ENCODE results near the gene GPSM3.

DNA sequence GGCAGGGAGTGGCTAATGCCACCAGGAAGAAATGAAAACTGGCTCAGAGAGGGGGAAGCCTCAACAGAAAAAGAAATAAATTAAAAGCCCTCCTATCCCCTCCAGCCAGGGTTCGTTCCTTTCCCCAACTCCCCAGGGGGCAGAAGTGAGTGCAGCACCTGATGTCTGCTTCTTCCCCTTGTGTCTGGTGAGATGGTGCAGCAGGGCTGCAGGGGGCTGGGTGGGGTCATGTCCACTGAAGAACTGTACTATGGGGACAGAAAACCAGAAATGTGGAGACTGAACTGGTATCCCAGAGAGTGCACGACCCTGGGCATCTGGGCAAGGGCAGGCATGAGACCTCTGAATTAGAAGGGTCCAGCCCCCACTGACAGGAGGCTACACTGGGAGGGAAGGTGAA lies 24.1 kb downstream of the GPSM3 start:
- TF ChIP-seq, protein P1, sequence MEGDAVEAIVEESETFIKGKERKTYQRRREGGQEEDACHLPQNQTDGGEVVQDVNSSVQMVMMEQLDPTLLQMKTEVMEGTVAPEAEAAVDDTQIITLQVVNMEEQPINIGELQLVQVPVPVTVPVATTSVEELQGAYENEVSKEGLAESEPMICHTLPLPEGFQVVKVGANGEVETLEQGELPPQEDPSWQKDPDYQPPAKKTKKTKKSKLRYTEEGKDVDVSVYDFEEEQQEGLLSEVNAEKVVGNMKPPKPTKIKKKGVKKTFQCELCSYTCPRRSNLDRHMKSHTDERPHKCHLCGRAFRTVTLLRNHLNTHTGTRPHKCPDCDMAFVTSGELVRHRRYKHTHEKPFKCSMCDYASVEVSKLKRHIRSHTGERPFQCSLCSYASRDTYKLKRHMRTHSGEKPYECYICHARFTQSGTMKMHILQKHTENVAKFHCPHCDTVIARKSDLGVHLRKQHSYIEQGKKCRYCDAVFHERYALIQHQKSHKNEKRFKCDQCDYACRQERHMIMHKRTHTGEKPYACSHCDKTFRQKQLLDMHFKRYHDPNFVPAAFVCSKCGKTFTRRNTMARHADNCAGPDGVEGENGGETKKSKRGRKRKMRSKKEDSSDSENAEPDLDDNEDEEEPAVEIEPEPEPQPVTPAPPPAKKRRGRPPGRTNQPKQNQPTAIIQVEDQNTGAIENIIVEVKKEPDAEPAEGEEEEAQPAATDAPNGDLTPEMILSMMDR (IDR thresholded peaks at IDR 0.05): no peak
- TF ChIP-seq POLR2A (IDR thresholded peaks at IDR 0.05): no peak

Measured in vagina (tissue), 2 donors.